Calu3 (cell line): ENCODE measurements around the gene PLEKHJ1. TPM values are rescaled to one million over a fixed set of nuclear protein-coding genes. Genes with fewer than 3 reads are reported as not detected.
A peak's percentile ranks its signal among the peaks of the same experiment; 100 is the strongest.

Experiments
- BruUV-seq: library from RNA; stranded (reverse); fragments of 400-500 nt; replicated peaks from 2 replicates; lab custom pipeline; 2021; lab: Mats Ljungman, UMichigan
- CTCF ChIA-PET: fragments of 300-600 bp; sonication (Branson Sonifier 250); formaldehyde crosslinking; loops from one replicate; lab custom pipeline; 2022; ENCODE audit warnings: antibody characterized with exemption; lab: Charles Lee
- DNase-seq: peaks from one replicate; pipeline ENCODE4 v3.0.0; 2022
- H3K27ac Mint-ChIP-seq: one replicate; pipeline ENCODE4 v1.8.0; 2022; ENCODE audit warnings: mixed read lengths; ENCODE audit not compliant: unreplicated experiment
- H3K27me3 Mint-ChIP-seq: one replicate; pipeline ENCODE4 v1.8.0; 2022; ENCODE audit warnings: mixed read lengths; ENCODE audit not compliant: unreplicated experiment
- H3K36me3 Mint-ChIP-seq: one replicate; pipeline ENCODE4 v1.8.0; 2022; ENCODE audit warnings: mild to moderate bottlenecking, moderate library complexity, mixed read lengths; ENCODE audit not compliant: insufficient read depth, unreplicated experiment
- H3K4me1 Mint-ChIP-seq: one replicate; pipeline ENCODE4 v1.8.0; 2022; ENCODE audit warnings: mild to moderate bottlenecking, low read depth, mixed read lengths; ENCODE audit not compliant: unreplicated experiment
- H3K4me3 Mint-ChIP-seq: one replicate; pipeline ENCODE4 v1.8.0; 2022; ENCODE audit warnings: mild to moderate bottlenecking, low read depth, moderate library complexity, mixed read lengths; ENCODE audit not compliant: unreplicated experiment
- H3K9me3 Mint-ChIP-seq: one replicate; pipeline ENCODE4 v1.8.0; 2022; ENCODE audit warnings: low read depth, mixed read lengths; ENCODE audit not compliant: unreplicated experiment
- intact Hi-C: fragments of 100-400 bp; cut with micrococcal nuclease; formaldehyde crosslinking; loops from one replicate; pipeline ENCODE4 v1.10.0; 2022; ENCODE audit not compliant: unreplicated experiment
- total RNA-seq: library from RNA; stranded (reverse); gene quantifications from 2 replicates; pipeline ENCODE4 v1.2.3, GENCODE V29; 2022
- TF ChIP-seq, protein P1 (sequence below): fragments of 200-600 bp; IDR thresholded peaks from one replicate; pipeline ENCODE4 v1.8.0; 2022; ENCODE audit warnings: antibody characterized with exemption; ENCODE audit not compliant: unreplicated experiment

Gene PLEKHJ1
- total RNA-seq, 1 experiment from 2014 or later = 38.7 TPM

DNA sequence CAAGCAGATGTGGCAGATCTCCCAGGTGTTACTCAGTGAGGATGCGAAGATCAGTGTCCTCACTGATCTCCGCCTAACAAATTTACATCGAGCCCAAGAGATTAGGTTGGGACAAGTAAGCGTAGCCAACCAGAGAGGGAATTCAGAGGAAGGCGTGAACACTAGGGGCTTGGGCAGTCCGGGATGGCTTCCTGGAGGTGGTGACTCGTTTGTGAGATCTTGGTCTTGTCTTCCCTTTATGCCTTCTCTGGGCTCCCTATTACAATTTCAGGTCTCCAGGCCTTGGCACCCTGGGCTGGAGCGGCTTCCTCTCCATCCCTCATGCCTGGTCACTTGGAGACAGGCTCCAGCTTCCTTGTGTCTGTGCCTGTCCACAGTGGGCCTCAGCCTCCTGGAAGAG, 6.7 kb upstream of the PLEKHJ1 start:
- Mint-ChIP-seq H3K4me1 (peaks cover 36% of the 10 kb centered on the region), H3K9me3 (no peaks in the 10 kb centered on the region), H3K27me3 (no peaks in the 10 kb centered on the region), H3K27ac (no peak overlapping the region), H3K4me3 (no peak overlapping the region), H3K36me3 (peaks cover 35% of the 10 kb centered on the region)
- BruUV-seq = no TSS peak
- TF ChIP-seq, protein P1, sequence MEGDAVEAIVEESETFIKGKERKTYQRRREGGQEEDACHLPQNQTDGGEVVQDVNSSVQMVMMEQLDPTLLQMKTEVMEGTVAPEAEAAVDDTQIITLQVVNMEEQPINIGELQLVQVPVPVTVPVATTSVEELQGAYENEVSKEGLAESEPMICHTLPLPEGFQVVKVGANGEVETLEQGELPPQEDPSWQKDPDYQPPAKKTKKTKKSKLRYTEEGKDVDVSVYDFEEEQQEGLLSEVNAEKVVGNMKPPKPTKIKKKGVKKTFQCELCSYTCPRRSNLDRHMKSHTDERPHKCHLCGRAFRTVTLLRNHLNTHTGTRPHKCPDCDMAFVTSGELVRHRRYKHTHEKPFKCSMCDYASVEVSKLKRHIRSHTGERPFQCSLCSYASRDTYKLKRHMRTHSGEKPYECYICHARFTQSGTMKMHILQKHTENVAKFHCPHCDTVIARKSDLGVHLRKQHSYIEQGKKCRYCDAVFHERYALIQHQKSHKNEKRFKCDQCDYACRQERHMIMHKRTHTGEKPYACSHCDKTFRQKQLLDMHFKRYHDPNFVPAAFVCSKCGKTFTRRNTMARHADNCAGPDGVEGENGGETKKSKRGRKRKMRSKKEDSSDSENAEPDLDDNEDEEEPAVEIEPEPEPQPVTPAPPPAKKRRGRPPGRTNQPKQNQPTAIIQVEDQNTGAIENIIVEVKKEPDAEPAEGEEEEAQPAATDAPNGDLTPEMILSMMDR = no peak
- CTCF ChIA-PET = no interaction called here
- no peak for DNase-seq
- intact Hi-C loops = no loop called here

DNA sequence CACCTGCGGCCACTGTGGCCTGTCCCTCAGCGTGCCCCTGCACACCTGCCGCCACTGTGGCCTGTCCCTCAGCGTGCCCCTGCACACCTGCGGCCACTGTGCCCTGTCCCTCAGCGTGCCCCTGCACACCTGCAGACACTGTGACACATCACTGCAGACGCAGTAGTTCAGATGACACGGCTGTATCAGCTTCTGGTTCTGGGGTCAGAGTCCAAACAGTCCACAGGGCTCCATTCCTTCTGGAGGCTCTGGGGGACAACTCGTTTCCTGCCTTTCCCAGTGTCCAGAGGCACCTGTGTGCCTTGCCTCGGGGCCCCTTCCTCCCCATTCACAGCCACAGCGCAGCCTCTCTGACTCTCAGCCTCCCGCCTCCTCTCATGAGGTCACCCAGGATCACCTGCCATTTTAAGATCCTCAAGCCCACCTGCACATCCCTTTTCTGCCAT, 6.0 kb upstream of the PLEKHJ1 start:
- TF ChIP-seq, protein P1 = no peak
- Mint-ChIP-seq H3K27me3 (no peaks in the 10 kb centered on the region), H3K36me3 (peaks cover 42% of the 10 kb centered on the region), H3K27ac (no peak overlapping the region), H3K4me1 (peaks cover 36% of the 10 kb centered on the region), H3K9me3 (no peaks in the 10 kb centered on the region), H3K4me3 (no peak overlapping the region)
- BruUV-seq = no TSS peak
- no peak for DNase-seq
- intact Hi-C loops = no loop called here
- CTCF ChIA-PET = no interaction called here

DNA sequence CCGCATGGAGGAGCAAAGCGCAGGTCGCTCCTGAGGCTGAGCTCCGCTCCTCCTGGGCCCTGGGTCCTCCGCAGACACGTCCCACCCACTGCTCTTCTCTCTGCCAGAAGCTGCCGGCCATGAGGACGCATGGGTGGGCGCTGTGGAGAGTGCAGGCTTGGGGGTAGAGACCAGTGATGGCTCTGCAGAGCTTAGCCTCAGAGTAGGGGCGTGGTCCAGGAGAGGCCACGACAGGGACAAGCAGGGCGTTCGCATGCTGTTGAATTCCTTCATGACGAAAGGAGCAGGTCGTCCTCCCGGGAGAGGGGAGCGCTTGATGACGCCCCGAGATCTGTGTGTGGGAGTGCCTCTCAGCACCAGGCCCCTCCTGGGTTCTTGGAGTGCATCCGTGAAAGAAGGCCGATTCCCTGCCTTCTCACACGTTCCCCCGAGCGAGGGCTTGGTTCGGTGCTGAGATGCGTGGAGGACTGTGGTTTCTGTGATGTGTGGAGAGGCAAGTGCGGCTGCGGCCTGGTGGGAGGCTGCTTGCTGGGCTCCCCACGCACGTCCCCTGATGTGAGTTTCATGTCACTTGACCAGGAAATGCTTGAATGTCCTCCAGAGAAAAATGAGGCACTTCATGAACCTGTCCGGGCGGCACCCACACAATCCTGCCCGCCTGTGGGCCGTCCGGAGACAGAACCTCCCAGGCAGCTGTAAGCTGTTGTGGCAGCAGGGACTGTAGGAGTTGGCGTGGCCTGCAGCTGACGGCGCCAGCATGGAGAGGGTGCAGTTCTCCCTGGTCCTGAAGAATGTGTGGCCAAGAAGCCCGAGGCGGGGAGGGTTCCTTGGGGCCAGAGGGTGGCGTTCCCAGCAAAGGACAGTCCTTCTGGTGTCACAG, 5.0 kb upstream of the PLEKHJ1 start:
- BruUV-seq = no TSS peak
- DNase-seq = no peak
- Mint-ChIP-seq H3K4me1 (peaks cover 36% of the 10 kb centered on the region), H3K4me3 (no peak overlapping the region), H3K36me3 (peaks cover 52% of the 10 kb centered on the region), H3K27me3 (no peaks in the 10 kb centered on the region), H3K27ac (no peak overlapping the region), H3K9me3 (no peaks in the 10 kb centered on the region)
- CTCF ChIA-PET = no interaction called here
- TF ChIP-seq, protein P1 = no peak
- intact Hi-C loops = no loop called here

DNA sequence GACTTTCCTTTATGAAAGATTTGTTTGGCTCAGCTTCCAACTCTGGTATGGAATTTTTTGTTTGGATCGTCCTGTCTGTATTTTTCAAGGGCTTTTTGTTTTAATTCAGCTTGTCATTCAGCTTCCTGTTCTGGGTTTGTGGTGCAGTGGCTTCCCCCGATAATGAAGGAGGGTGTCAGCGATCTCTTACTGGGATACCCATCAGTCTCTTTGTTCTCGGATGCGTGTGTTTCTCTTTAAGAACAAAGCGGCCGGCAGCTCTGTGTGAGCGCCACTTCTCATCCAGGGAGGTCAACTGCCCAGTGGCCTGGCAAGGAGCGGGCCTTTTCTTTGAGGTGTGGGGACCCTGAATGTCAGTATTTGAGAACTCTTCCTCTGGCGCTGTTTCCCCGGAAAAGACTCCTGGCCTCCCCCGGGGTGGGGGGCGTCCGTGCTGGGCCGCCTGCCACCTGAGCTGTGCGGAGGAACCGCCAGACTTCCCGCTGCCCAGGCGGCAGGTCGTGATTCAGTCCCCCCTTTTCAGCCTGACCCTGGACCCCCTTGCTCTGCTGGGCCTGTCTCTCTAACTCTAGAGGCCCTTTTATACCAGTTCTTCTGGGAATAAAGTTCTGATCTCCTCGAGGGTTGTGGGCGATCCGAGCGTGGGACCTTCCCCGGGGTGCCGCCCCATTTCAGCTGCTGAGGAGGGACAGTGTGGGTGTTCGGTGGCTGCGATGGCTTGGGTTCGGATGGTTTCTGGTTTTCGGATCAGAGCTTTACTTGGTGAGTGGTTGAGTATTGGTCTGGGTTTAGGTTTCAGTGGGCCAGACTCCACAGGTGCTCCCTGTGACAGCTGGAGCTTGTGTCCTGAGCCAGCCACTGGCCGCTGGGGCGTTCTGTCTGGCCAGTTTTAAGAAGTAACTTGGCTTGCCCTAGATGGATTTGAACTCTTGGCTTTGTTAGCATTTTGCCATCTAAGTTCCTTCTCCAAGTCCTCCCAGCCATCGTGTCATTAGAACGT, 3.9 kb upstream of the PLEKHJ1 start:
- BruUV-seq = no TSS peak
- DNase-seq = no peak
- CTCF ChIA-PET = interaction anchor here (1.2 kb wide), 1 partner anchor 71 kb away, joined by 8 read pairs; no protein-coding TSS in a partner anchor
- H3K9me3 Mint-ChIP-seq = no peaks in the 10 kb centered on the region
- H3K36me3 Mint-ChIP-seq = peaks cover 60% of the 10 kb centered on the region
- H3K4me3 Mint-ChIP-seq = peak overlapping the region; percentile 78
- H3K27me3 Mint-ChIP-seq = no peaks in the 10 kb centered on the region
- H3K27ac Mint-ChIP-seq = peak overlapping the region; percentile 77
- peaks cover 36% of the 10 kb centered on the region for H3K4me1 Mint-ChIP-seq
- intact Hi-C loops = loop anchor here (5.0 to 10.0 kb wide), 2 partner anchors 32 to 85 kb away; partner anchors contain the start of gene AP3D1
- TF ChIP-seq, protein P1 = no peak
